NB4 (cell line): ENCODE measurements around the gene SCGB1C1.
"Not testable (repeated sequence)": the region's sequence is repeated elsewhere in the genome, so short reads cannot be mapped to it uniquely, and the experiment has no call there.

Source experiments
- DNase-seq: peaks from one replicate; pipeline ENCODE4 v3.0.0; 2010; ENCODE audit warnings: low read depth
- H3K4me3 ChIP-seq: one replicate; pipeline ENCODE4 v1.5.1; 2011; ENCODE audit warnings: mild to moderate bottlenecking, low read depth, low read length, moderate library complexity
- CTCF ChIP-seq: IDR thresholded peaks from one replicate; pipeline ENCODE4 v1.5.1; 2012; ENCODE audit warnings: low read depth, low read length
- MYC ChIP-seq: IDR thresholded peaks from 2 replicates; pipeline ENCODE4 v1.6.1; 2011; ENCODE audit warnings: low read depth, low read length
- POLR2A ChIP-seq: IDR thresholded peaks from 2 replicates; pipeline ENCODE4 v1.6.1; 2011; ENCODE audit warnings: mild to moderate bottlenecking; ENCODE audit not compliant: insufficient read length; ENCODE audit errors: extremely low read depth
- TF ChIP-seq, protein P1 (sequence below): IDR thresholded peaks from 2 replicates; pipeline ENCODE4 v1.6.1; 2011; ENCODE audit warnings: low read depth, low read length

The SCGB1C1 gene

GRCh38 chr11:213111-213510 lies 20.2 kb downstream of the SCGB1C1 start:
- TF ChIP-seq, protein P1, sequence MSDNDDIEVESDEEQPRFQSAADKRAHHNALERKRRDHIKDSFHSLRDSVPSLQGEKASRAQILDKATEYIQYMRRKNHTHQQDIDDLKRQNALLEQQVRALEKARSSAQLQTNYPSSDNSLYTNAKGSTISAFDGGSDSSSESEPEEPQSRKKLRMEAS, result no peak
- TF ChIP-seq CTCF (no peak), POLR2A (no peak), MYC (no peak)
- DNase-seq, result no peak
- H3K4me3 ChIP-seq, result no peak overlapping the region

DNA sequence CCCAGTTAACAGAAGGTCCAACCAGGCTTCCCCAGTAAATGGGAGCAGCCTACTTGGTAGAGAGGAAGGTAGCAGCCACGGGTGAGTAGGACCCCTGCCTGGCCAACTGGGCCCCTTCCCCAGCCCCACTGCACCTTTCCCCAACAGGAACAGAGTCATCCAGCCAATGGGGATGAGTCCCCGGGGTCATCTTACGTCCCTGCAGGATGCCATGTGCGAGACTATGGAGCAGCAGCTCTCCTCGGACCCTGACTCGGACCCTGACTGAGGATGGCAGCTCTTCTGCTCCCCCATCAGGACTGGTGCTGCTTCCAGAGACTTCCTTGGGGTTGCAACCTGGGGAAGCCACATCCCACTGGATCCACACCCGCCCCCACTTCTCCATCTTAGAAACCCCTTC lies 21.2 kb downstream of the SCGB1C1 start:
- DNase-seq, result no peak
- TF ChIP-seq POLR2A, result no peak
- no peak overlapping the region for H3K4me3 ChIP-seq

DNA sequence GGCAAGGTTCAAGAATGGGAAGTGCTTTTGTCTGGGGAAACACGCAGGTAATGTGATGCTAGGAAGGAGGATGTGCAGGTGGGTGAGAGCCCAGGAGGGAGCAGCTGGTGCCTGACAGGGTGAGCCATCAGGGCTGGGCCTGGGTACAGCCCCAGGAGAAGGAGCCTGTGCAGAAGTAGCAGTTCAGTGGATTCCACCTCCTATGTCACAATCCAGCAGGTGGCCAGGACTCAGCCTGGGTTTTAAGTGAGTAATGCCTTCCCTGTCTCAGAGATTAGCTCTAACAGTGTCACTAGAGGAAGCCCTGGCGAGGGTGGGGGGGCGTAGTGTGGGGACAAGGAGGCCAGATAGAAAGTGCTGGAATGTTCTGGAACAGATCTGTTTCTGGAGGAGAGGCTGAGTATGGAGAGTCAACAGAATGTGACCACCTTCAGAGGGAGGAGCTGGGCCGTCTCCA lies 22.7 kb downstream of the SCGB1C1 start:
- TF ChIP-seq MYC (no peak), CTCF (no peak), POLR2A (no peak)
- TF ChIP-seq, protein P1, result no peak

GRCh38 chr11:216081-216974 lies 23.4 kb downstream of the SCGB1C1 start:
- DNase-seq, result no peak
- no peak for TF ChIP-seq CTCF
- TF ChIP-seq, protein P1, result no peak
- TF ChIP-seq MYC, result no peak
- TF ChIP-seq POLR2A, result no peak
- H3K4me3 ChIP-seq, result no peak overlapping the region

More for the DNA sequence above, 22.7 kb downstream of the SCGB1C1 start:
- DNase-seq, result no peak
- no peak overlapping the region for H3K4me3 ChIP-seq

- no peak for DNase-seq
- H3K4me3 ChIP-seq, result no peak overlapping the region
- TF ChIP-seq POLR2A, result no peak
- no peak for TF ChIP-seq MYC
- TF ChIP-seq CTCF, result no peak
- TF ChIP-seq, protein P1, result no peak
These were observed 24.8 kb downstream of the SCGB1C1 start for GRCh38 chr11:217704-218103.

DNA sequence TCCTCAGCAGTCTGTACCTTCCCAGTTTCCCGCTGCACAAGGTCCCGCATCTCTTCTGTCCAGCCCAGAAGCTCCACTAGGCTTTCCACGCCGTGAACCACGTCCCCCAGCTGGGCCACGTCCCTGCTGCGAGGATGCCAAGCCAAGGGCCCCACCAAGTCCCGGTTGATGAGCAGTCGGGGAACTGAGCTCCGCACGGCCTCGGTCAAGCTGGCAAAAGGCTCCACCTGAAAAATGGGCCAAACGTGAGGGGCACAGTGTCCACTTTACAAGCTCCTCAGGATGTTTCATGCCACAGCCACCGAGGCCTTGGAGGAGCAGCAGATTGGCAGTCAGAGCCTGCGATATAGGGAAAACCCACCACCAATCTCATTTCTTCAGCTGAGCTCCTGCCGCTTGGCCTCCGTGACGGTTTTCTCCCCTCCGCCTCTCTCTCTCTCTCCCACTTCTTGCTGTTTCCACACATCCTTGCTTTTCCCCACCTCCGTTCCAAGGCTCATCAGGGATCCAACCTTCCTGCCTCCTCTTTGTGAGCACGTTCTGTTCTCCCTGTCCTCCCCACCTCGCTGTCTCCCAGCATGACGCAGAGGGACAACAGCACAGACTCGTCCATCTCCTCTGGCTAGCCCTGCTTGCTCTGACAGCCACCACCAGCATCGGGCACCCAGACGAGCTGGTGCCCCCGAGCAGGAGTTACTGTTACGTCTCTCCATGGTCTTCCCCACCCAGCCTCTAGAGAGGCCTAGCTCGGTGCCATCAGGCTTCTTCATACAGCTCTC lies 26.1 kb downstream of the SCGB1C1 start:
- TF ChIP-seq POLR2A, result no peak
- TF ChIP-seq, protein P1, result no peak
- TF ChIP-seq MYC, result no peak
- TF ChIP-seq CTCF, result no peak
- no peak overlapping the region for H3K4me3 ChIP-seq
- no peak for DNase-seq

- DNase-seq, H3K4me3 ChIP-seq: not testable (repeated sequence)
These were observed 27.9 kb downstream of the SCGB1C1 start for GRCh38 chr11:220641-221215.
